HG03575 (cell line): ENCODE measurements around the gene STK32C.

Experiments
- ATAC-seq: cut with Tn5 transposase; IDR thresholded peaks from one replicate; pipeline ENCODE4 v1.9.1; 2021; ENCODE audit not compliant: unreplicated experiment, insufficient number of reproducible peaks, low FRiP score; ENCODE audit errors: extremely low read depth

STK32C gene

GRCh38 chr10:132292287-132293200, 15.2 kb downstream of the STK32C start:
- ATAC-seq = no peak

GRCh38 chr10:132291826-132292225, 15.9 kb downstream of the STK32C start:
- ATAC-seq = no peak

GRCh38 chr10:132290631-132291030, 17.1 kb downstream of the STK32C start:
- ATAC-seq = no peak

GRCh38 chr10:132289439-132289838, 18.3 kb downstream of the STK32C start:
- no peak for ATAC-seq

GRCh38 chr10:132283604-132284382, 24.0 kb downstream of the STK32C start:
- no peak for ATAC-seq

GRCh38 chr10:132282667-132283603, 24.8 kb downstream of the STK32C start:
- ATAC-seq = no peak

- ATAC-seq = no peak
These were observed 25.7 kb downstream of the STK32C start for GRCh38 chr10:132281915-132282666.

- ATAC-seq = no peak
These were observed 27.1 kb downstream of the STK32C start for GRCh38 chr10:132280646-132281074.

- ATAC-seq = no peak
These were observed 27.7 kb downstream of the STK32C start for GRCh38 chr10:132279873-132280645.

GRCh38 chr10:132277311-132277741, 30.4 kb downstream of the STK32C start:
- ATAC-seq = no peak

- ATAC-seq = no peak
These were observed 31.0 kb downstream of the STK32C start for GRCh38 chr10:132276706-132277105.

- ATAC-seq = no peak
These were observed 31.5 kb downstream of the STK32C start for GRCh38 chr10:132276179-132276675.

- ATAC-seq = no peak
These were observed 32.1 kb downstream of the STK32C start for GRCh38 chr10:132275426-132276178.

GRCh38 chr10:132274986-132275385, 32.8 kb downstream of the STK32C start:
- no peak for ATAC-seq

- ATAC-seq = no peak
These were observed 33.2 kb downstream of the STK32C start for GRCh38 chr10:132274581-132274980.

GRCh38 chr10:132273966-132274365, 33.8 kb downstream of the STK32C start:
- no peak for ATAC-seq
